HepG2 (cell line): ENCODE data around the gene METTL16. TPM values are rescaled to one million over a fixed set of nuclear protein-coding genes. Genes with fewer than 3 reads are reported as not detected.

Source experiments
- ARID2 ChIP-seq: sonication (generic); formaldehyde crosslinking; IDR thresholded peaks from 2 replicates; pipeline ENCODE4 v1.8.1; 2022; ENCODE audit warnings: mild to moderate bottlenecking, missing genetic modification reagents, borderline replicate concordance
- BORCS8-MEF2B ChIP-seq: sonication (generic); formaldehyde crosslinking; IDR thresholded peaks from 2 replicates; pipeline ENCODE4 v1.8.0; 2022; ENCODE audit warnings: mild to moderate bottlenecking, missing genetic modification reagents
- DMAP1 ChIP-seq: IDR thresholded peaks from 2 replicates; pipeline ENCODE4 v1.6.1; 2016
- JUNB ChIP-seq: sonication (generic); formaldehyde crosslinking; IDR thresholded peaks from 2 replicates; pipeline ENCODE4 v1.8.0; 2022; ENCODE audit warnings: missing genetic modification reagents, mild to moderate bottlenecking, borderline replicate concordance
- KDM5B ChIP-seq: sonication (generic); formaldehyde crosslinking; IDR thresholded peaks from 2 replicates; pipeline ENCODE4 v1.4.0; 2020; ENCODE audit warnings: missing genetic modification reagents, mild to moderate bottlenecking, borderline replicate concordance
- MIXL1 ChIP-seq: IDR thresholded peaks from 2 replicates; pipeline ENCODE4 v1.6.1; 2016
- NFIC ChIP-seq: IDR thresholded peaks from 2 replicates; pipeline ENCODE4 v1.6.1; 2012; ENCODE audit warnings: mild to moderate bottlenecking, low read length, inconsistent platforms
- NR2F1 ChIP-seq, 2 experiments: fragments of 450-650 bp in 1 of 2; formaldehyde crosslinking in 1 of 2; IDR thresholded peaks; 2 replicates each; pipeline versions ENCODE4 v1.5.0 to v1.6.1; 2016 to 2020; ENCODE audit warnings: mild to moderate bottlenecking in 1 of 2, missing compliant biosample characterization in 1 of 2, missing genetic modification reagents in 1 of 2, moderate library complexity in 1 of 2
- PLRG1 ChIP-seq: fragments of 450-650 bp; conservative IDR thresholded peaks from 2 replicates; pipeline ENCODE4 v1.6.1; 2016
- PPARG ChIP-seq: conservative IDR thresholded peaks from 2 replicates; pipeline ENCODE4 v1.6.1; 2016; ENCODE audit warnings: missing biosample characterization, missing genetic modification reagents
- SAFB2 ChIP-seq: sonication (generic); formaldehyde crosslinking; IDR thresholded peaks from 2 replicates; pipeline ENCODE4 v1.5.1; 2020; ENCODE audit warnings: missing genetic modification reagents, low read depth, mild to moderate bottlenecking, borderline replicate concordance
- SRSF9 ChIP-seq: fragments of 200-400 bp; formaldehyde crosslinking; IDR thresholded peaks from 2 replicates; pipeline ENCODE4 v1.6.1; 2018; ENCODE audit warnings: borderline replicate concordance, mild to moderate bottlenecking, low read depth, low read length; ENCODE audit not compliant: insufficient read depth, poor library complexity, severe bottlenecking
- TOPORS ChIP-seq: sonication (generic); formaldehyde crosslinking; IDR thresholded peaks from 2 replicates; pipeline ENCODE4 v1.8.0; 2023; ENCODE audit warnings: mild to moderate bottlenecking, missing genetic modification reagents
- ZNF160 ChIP-seq: sonication (generic); formaldehyde crosslinking; IDR thresholded peaks from 2 replicates; pipeline ENCODE4 v1.8.0; 2022; ENCODE audit warnings: mild to moderate bottlenecking, inconsistent platforms, missing genetic modification reagents
- ZNF33B ChIP-seq: sonication (generic); formaldehyde crosslinking; IDR thresholded peaks from 2 replicates; pipeline ENCODE4 v1.5.1; 2020; ENCODE audit warnings: mild to moderate bottlenecking, missing genetic modification reagents
- ZNF547 ChIP-seq: sonication (generic); formaldehyde crosslinking; IDR thresholded peaks from 2 replicates; pipeline ENCODE4 v1.5.1; 2020; ENCODE audit warnings: mild to moderate bottlenecking, missing genetic modification reagents
- ZNF737 ChIP-seq: sonication (generic); formaldehyde crosslinking; IDR thresholded peaks from 2 replicates; pipeline ENCODE4 v1.5.0; 2020; ENCODE audit warnings: missing genetic modification reagents, mild to moderate bottlenecking, borderline replicate concordance
- ZNF75D ChIP-seq: sonication (generic); formaldehyde crosslinking; IDR thresholded peaks from 2 replicates; pipeline ENCODE4 v1.8.1; 2023; ENCODE audit warnings: missing genetic modification reagents, mild to moderate bottlenecking, borderline replicate concordance
- ZNF772 ChIP-seq: sonication (generic); formaldehyde crosslinking; IDR thresholded peaks from 2 replicates; pipeline ENCODE4 v1.5.0; 2020; ENCODE audit warnings: mild to moderate bottlenecking, missing genetic modification reagents
- polyA plus RNA-seq, 8 experiments: library from polyadenylated mRNA; depleted of rRNA in 3 of 8; stranded (reverse) in 7 of 8; unstranded in 1 of 8; fragments of >200 nt; fragmentation: Illumina TruSeq in 4 of 8; extraction: Trizol in 4 of 8; gene quantifications; 2 replicates each; pipeline versions ENCODE4 v1.2.1 to v1.2.3, GENCODE V29; 2011 to 2016; ENCODE audit warnings: low read depth in 4 of 8, missing spikeins in 1 of 8, mixed read lengths in 1 of 8; ENCODE audit not compliant: insufficient read depth in 1 of 8
- total RNA-seq, 5 experiments: library from RNA; depleted of rRNA; stranded (reverse); fragments of >200 nt; fragmentation: Illumina TruSeq; extraction: Trizol; gene quantifications; 2 replicates each; pipeline ENCODE4 v1.2.3, GENCODE V29; 2016; ENCODE audit warnings: low read depth in 1 of 5
- TF ChIP-seq, protein P1 (sequence below): sonication (generic); formaldehyde crosslinking; IDR thresholded peaks from 2 replicates; pipeline ENCODE4 v1.8.1; 2023; ENCODE audit warnings: mild to moderate bottlenecking, inconsistent platforms, moderate library complexity, missing genetic modification reagents, borderline replicate concordance
- TF ChIP-seq, protein P2 (sequence below): sonication (generic); formaldehyde crosslinking; IDR thresholded peaks from 2 replicates; pipeline ENCODE4 v1.4.0; 2020; ENCODE audit warnings: missing genetic modification reagents
- TF ChIP-seq, protein P3 (sequence below): sonication (generic); formaldehyde crosslinking; conservative IDR thresholded peaks from 2 replicates; pipeline ENCODE4 v1.4.0; 2020; ENCODE audit warnings: missing genetic modification reagents

The METTL16 gene
- total and polyA plus RNA-seq, 2 of the 13 experiments (the other 11 are each of a cell fraction or from before 2014, with no cell fraction given), result 11.6 to 18.5 TPM

DNA sequence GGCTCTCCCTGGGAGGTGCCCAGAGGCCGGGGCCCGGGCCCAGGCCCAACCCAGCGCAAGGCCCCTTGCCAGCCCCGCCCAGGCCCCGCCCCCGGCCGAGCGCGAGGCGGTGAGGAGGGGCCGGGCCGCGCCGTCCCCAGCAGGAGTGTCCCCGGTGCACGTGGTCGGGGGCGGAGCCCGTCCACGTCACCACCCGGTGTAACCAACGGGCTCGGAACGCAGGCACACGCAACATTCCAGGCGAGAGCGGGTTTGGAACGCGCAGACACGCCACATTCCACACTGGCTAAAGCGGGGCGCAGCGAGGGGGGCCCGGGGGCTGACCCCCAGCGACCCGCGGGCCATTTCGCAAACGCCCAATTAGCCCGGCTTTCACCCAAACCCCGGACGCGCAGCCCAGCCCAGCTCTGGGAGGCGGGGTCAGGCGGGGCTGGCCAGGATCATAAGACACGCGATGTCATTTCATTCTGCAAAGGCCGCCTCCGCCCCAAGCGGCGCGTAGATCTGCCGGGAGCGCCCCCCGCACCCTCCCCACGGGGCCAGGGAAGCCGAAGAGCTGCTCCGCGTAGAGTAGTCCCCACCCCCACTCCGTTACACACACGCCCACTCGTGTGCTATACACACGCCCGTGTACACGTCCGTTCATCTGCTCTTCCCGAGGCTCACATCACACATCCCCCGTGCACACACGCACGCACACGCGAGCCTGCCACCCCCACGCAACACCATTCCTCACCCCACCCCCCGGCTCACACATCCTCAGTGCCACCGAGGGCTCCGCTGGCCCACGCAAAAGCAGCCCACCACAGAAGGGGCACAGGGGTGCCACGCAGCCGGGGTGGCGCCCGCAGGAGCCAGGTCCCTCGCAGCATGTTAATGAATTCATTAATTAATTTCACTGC is 111.9 kb downstream of the METTL16 start (continued):
- TF ChIP-seq, protein P1, sequence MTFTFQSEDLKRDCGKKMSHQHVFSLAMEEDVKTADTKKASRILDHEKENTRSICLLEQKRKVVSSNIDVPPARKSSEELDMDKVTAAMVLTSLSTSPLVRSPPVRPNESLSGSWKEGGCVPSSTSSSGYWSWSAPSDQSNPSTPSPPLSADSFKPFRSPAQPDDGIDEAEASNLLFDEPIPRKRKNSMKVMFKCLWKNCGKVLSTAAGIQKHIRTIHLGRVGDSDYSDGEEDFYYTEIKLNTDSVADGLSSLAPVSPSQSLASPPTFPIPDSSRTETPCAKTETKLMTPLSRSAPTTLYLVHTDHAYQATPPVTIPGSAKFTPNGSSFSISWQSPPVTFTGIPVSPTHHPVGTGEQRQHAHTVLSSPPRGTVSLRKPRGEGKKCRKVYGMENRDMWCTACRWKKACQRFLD (CRISPR knock-in tag), result peak; percentile 42; the same call in 1 of the 2 replicates
- TF ChIP-seq NFIC (no peak), ZNF547 (CRISPR knock-in tag) (no peak), MIXL1 (CRISPR knock-in tag) (no peak), PLRG1 (no peak), SRSF9 (no peak), SAFB2 (CRISPR knock-in tag) (peak; percentile 32; the same call in 1 of the 2 replicates), DMAP1 (peak; percentile 39; the same call in 1 of the 2 replicates), ZNF33B (no peak), ARID2 (no peak), ZNF160 (no peak), PPARG (no peak), ZNF737 (CRISPR knock-in tag) (no peak), BORCS8-MEF2B (peak; percentile 52), KDM5B (CRISPR knock-in tag) (peak; percentile 66; the same call in 1 of the 2 replicates), ZNF772 (CRISPR knock-in tag) (peak; percentile 70; the same call in 1 of the 2 replicates), NR2F1 (CRISPR knock-in tag; IDR thresholded peaks at IDR 0.05) (peak in 1 of 2 experiments; percentile 93; a peak in 3 of 4 replicates), TOPORS (CRISPR knock-in tag) (0 out of 2 replicates have a peak, but pooled peaks have one; percentile 30), JUNB (no peak), ZNF75D (CRISPR knock-in tag) (no peak)
- TF ChIP-seq, protein P2, sequence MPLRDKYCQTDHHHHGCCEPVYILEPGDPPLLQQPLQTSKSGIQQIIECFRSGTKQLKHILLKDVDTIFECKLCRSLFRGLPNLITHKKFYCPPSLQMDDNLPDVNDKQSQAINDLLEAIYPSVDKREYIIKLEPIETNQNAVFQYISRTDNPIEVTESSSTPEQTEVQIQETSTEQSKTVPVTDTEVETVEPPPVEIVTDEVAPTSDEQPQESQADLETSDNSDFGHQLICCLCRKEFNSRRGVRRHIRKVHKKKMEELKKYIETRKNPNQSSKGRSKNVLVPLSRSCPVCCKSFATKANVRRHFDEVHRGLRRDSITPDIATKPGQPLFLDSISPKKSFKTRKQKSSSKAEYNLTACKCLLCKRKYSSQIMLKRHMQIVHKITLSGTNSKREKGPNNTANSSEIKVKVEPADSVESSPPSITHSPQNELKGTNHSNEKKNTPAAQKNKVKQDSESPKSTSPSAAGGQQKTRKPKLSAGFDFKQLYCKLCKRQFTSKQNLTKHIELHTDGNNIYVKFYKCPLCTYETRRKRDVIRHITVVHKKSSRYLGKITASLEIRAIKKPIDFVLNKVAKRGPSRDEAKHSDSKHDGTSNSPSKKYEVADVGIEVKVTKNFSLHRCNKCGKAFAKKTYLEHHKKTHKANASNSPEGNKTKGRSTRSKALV, result peak; percentile 41; the same call in 1 of the 2 replicates
- TF ChIP-seq, protein P3, sequence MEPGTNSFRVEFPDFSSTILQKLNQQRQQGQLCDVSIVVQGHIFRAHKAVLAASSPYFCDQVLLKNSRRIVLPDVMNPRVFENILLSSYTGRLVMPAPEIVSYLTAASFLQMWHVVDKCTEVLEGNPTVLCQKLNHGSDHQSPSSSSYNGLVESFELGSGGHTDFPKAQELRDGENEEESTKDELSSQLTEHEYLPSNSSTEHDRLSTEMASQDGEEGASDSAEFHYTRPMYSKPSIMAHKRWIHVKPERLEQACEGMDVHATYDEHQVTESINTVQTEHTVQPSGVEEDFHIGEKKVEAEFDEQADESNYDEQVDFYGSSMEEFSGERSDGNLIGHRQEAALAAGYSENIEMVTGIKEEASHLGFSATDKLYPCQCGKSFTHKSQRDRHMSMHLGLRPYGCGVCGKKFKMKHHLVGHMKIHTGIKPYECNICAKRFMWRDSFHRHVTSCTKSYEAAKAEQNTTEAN, result 0 out of 2 replicates have a peak, but pooled peaks have one; percentile 64
